ENCODE measurements around the gene HBEGF. TPM values are rescaled to one million over a fixed set of nuclear protein-coding genes. Genes with fewer than 3 reads are reported as not detected.

Gene HBEGF
- total and polyA plus RNA-seq, 4 donors, result 0.60 to 1.0 (median 0.78) TPM

DNA sequence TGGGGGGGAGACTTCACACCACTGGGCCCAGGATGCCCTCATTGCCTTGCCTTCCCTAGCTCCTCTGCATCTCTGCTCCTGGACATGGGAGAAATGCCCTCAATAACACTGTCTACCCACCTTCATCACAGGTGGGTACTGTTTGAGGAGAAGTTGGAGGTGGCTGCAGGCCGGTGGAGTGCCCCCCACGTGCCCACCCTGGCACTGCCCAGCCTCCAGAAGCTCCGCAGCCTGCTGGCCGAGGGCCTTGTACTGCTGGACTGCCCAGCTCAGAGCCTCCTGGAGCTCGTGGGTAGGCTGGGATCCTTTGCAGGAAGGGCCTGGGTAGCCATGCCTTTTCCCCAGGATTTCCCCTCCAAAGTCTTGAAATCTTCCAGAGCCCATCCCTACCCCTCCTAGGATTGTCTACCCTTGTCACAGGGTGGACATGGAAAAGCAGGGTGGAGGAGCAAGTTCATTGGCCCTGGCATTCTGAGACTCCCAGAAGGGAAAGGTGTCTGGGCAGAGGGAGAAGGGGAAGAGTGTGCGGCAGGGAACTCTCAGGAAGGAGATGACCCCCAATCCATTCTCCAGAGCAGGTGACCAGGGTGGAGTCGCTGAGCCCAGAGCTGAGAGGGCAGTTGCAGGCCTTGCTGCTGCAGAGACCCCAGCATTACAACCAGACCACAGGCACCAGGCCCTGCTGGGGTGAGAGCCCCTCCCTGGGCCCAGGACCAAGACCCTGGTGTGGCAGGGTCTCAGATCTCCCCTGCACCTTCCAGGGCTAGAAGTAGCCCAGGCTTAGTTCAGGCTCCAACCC is 14.5 kb upstream of the HBEGF start:
- Histone ChIP-seq H3K27me3 (ENCODE audit: control insufficient read depth in 4 of 4, insufficient read depth in 4 of 4, low read length in 3 of 4) (no peaks in the 10 kb centered on the region), H3K9ac (ENCODE audit: low read depth in 1 of 2, low read length in 2 of 2) (no peak overlapping the region), H3K36me3 (ENCODE audit: control insufficient read depth in 4 of 4, insufficient read depth in 3 of 4, low read depth in 1 of 4, low read length in 3 of 4) (no peaks in the 10 kb centered on the region), H3K27ac (ENCODE audit: low read depth in 1 of 2, low read length in 2 of 2) (no peak overlapping the region), H3K9me3 (ENCODE audit: control insufficient read depth in 4 of 4, low read length in 3 of 4) (no peaks in the 10 kb centered on the region), H3K4me1 (ENCODE audit: control insufficient read depth in 4 of 4, insufficient read depth in 4 of 4, low read length in 3 of 4) (peaks cover 2 to 12% (median 7%) of the 10 kb centered on the region in 4 donors), H3K4me3 (ENCODE audit: low read depth in 1 of 3, low read length in 3 of 3) (no peak overlapping the region)
- DNase-seq (ENCODE audit: low spot score), result no peak
- WGBS, result 82% methylated on average over 7 of the region's 7 CpGs
- TF ChIP-seq, protein P1, sequence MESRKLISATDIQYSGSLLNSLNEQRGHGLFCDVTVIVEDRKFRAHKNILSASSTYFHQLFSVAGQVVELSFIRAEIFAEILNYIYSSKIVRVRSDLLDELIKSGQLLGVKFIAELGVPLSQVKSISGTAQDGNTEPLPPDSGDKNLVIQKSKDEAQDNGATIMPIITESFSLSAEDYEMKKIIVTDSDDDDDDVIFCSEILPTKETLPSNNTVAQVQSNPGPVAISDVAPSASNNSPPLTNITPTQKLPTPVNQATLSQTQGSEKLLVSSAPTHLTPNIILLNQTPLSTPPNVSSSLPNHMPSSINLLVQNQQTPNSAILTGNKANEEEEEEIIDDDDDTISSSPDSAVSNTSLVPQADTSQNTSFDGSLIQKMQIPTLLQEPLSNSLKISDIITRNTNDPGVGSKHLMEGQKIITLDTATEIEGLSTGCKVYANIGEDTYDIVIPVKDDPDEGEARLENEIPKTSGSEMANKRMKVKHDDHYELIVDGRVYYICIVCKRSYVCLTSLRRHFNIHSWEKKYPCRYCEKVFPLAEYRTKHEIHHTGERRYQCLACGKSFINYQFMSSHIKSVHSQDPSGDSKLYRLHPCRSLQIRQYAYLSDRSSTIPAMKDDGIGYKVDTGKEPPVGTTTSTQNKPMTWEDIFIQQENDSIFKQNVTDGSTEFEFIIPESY (IDR thresholded peaks at IDR 0.05), result no peak
- TF ChIP-seq HNF4G (IDR thresholded peaks at IDR 0.05) (no peak), FOXA2 (IDR thresholded peaks at IDR 0.05) (no peak), YY1 (IDR thresholded peaks at IDR 0.05) (no peak), EGR1 (IDR thresholded peaks at IDR 0.05; ENCODE audit: low read depth in 2 of 2) (no peak), RAD21 (IDR thresholded peaks at IDR 0.05) (no peak), RXRA (IDR thresholded peaks at IDR 0.05) (no peak), NR2F2 (IDR thresholded peaks at IDR 0.05) (no peak), TAF1 (conservative IDR thresholded peaks at IDR 0.05) (no peak), FOXA1 (IDR thresholded peaks at IDR 0.05) (no peak), JUND (IDR thresholded peaks at IDR 0.05) (no peak)
- TF ChIP-seq, protein P2, sequence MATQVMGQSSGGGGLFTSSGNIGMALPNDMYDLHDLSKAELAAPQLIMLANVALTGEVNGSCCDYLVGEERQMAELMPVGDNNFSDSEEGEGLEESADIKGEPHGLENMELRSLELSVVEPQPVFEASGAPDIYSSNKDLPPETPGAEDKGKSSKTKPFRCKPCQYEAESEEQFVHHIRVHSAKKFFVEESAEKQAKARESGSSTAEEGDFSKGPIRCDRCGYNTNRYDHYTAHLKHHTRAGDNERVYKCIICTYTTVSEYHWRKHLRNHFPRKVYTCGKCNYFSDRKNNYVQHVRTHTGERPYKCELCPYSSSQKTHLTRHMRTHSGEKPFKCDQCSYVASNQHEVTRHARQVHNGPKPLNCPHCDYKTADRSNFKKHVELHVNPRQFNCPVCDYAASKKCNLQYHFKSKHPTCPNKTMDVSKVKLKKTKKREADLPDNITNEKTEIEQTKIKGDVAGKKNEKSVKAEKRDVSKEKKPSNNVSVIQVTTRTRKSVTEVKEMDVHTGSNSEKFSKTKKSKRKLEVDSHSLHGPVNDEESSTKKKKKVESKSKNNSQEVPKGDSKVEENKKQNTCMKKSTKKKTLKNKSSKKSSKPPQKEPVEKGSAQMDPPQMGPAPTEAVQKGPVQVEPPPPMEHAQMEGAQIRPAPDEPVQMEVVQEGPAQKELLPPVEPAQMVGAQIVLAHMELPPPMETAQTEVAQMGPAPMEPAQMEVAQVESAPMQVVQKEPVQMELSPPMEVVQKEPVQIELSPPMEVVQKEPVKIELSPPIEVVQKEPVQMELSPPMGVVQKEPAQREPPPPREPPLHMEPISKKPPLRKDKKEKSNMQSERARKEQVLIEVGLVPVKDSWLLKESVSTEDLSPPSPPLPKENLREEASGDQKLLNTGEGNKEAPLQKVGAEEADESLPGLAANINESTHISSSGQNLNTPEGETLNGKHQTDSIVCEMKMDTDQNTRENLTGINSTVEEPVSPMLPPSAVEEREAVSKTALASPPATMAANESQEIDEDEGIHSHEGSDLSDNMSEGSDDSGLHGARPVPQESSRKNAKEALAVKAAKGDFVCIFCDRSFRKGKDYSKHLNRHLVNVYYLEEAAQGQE (IDR thresholded peaks at IDR 0.05), result no peak
- TF ChIP-seq, protein P3, sequence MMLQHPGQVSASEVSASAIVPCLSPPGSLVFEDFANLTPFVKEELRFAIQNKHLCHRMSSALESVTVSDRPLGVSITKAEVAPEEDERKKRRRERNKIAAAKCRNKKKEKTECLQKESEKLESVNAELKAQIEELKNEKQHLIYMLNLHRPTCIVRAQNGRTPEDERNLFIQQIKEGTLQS (IDR thresholded peaks at IDR 0.05), result no peak
- TF ChIP-seq, protein P4, sequence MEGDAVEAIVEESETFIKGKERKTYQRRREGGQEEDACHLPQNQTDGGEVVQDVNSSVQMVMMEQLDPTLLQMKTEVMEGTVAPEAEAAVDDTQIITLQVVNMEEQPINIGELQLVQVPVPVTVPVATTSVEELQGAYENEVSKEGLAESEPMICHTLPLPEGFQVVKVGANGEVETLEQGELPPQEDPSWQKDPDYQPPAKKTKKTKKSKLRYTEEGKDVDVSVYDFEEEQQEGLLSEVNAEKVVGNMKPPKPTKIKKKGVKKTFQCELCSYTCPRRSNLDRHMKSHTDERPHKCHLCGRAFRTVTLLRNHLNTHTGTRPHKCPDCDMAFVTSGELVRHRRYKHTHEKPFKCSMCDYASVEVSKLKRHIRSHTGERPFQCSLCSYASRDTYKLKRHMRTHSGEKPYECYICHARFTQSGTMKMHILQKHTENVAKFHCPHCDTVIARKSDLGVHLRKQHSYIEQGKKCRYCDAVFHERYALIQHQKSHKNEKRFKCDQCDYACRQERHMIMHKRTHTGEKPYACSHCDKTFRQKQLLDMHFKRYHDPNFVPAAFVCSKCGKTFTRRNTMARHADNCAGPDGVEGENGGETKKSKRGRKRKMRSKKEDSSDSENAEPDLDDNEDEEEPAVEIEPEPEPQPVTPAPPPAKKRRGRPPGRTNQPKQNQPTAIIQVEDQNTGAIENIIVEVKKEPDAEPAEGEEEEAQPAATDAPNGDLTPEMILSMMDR (IDR thresholded peaks at IDR 0.05; ENCODE audit: low read depth, low read length, missing input control), result no peak

DNA sequence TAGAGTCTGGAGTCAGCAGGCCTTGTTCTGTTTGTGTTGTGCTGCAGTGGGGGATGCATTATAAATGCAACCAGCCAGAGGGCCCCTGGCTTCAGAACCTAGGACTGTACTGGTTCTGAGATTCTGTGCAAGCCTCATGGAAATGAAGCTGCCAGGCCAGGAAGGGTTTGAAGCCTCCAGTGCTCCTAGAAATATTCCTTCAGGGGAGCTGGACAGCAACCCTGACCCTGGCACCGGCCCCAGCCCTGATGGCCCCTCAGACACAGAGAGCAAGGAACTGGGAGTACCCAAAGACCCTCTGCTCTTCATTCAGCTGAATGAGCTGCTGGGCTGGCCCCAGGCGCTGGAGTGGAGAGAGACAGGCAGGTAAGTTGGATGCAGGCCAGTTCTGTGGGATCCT is 13.7 kb upstream of the HBEGF start, which contains the start of gene SLC4A9:
SLC4A9 (plus strand) TSS at position 94 of the 400 bp plus-strand sequence; CDS start at position 137, 43 bp downstream.
- Histone ChIP-seq H3K36me3 (ENCODE audit: control insufficient read depth in 4 of 4, insufficient read depth in 3 of 4, low read depth in 1 of 4, low read length in 3 of 4) (no peaks in the 10 kb centered on the region), H3K4me3 (ENCODE audit: low read depth in 1 of 3, low read length in 3 of 3) (no peak within 1 kb of the TSS), H3K27ac (ENCODE audit: low read depth in 1 of 2, low read length in 2 of 2) (no peak within 1 kb of the TSS), H3K27me3 (ENCODE audit: control insufficient read depth in 4 of 4, insufficient read depth in 4 of 4, low read length in 3 of 4) (no peaks in the 10 kb centered on the region), H3K9me3 (ENCODE audit: control insufficient read depth in 4 of 4, low read length in 3 of 4) (no peaks in the 10 kb centered on the region), H3K9ac (ENCODE audit: low read depth in 1 of 2, low read length in 2 of 2) (no peak within 1 kb of the TSS), H3K4me1 (ENCODE audit: control insufficient read depth in 4 of 4, insufficient read depth in 4 of 4, low read length in 3 of 4) (peaks cover 2 to 12% (median 7%) of the 10 kb centered on the region in 4 donors)
- no peak for DNase-seq (ENCODE audit: low spot score)
- WGBS, result 92% methylated on average over 2 of the region's 2 CpGs
- TF ChIP-seq SP1 (IDR thresholded peaks at IDR 0.05) (no peak), EGR1 (IDR thresholded peaks at IDR 0.05; ENCODE audit: low read depth in 2 of 2) (no peak), TAF1 (conservative IDR thresholded peaks at IDR 0.05) (no peak), GABPA (IDR thresholded peaks at IDR 0.05 in 1 of 2, conservative IDR thresholded peaks at IDR 0.05 in 1 of 2) (no peak), NR2F2 (IDR thresholded peaks at IDR 0.05) (no peak), YY1 (IDR thresholded peaks at IDR 0.05) (no peak), JUND (IDR thresholded peaks at IDR 0.05) (no peak), RAD21 (IDR thresholded peaks at IDR 0.05) (no peak), RXRA (IDR thresholded peaks at IDR 0.05) (no peak), HNF4A (conservative IDR thresholded peaks at IDR 0.05) (no peak), HNF4G (IDR thresholded peaks at IDR 0.05) (no peak)
- TF ChIP-seq, protein P3 (IDR thresholded peaks at IDR 0.05), result no peak
- TF ChIP-seq, protein P4 (IDR thresholded peaks at IDR 0.05; ENCODE audit: low read depth, low read length, missing input control), result no peak
- TF ChIP-seq, protein P1 (IDR thresholded peaks at IDR 0.05), result no peak

Data from liver (tissue), 9 donors.